Measurements from ENCODE around the gene SLC23A2.
"Not testable (repeated sequence)": the region's sequence is repeated elsewhere in the genome, so short reads cannot be mapped to it uniquely, and the experiment has no call there.

The SLC23A2 gene

DNA sequence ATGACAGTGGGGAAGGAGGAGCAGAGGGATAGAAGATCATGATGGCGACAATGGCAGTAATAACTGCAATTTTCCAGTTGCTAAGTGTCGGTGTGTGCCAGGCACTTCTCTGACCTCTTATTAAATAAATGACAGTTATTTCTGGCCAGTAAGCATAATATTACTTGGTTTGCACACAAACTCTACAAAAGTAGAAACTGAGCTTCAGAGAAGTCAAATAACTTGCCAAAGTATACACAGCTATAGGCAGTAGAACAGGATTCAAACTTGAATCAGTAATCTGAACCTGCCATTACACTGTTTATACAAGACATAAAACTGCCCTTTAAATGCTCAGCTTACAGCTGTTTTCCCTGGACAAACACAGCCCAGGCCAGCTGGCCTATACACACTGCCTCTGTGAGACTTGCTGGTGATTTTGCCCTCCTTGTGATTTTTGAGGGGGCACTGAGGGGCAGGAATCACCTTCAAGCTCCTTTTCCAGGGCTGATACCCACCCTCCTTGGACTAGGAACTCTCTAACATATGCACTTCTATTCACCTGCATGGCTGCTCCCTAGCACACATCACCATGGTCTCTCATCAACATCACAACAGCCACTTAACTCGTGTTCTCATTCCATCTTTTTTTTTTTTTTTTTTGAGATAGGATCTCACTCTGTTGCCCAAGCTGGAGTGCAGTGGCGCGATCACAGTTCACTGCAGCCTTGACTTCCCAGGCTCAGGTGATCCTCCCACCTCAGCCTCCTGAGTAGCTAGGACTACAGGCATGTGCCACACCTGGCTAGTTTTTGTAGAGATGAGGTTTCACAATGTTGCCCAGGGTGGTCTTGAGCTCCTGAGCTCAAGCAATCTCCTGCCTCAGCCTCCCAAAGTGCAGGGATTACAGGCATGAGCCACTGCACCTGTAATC, 63.6 kb downstream of the SLC23A2 start:
- no peak for DNase-seq (ENCODE audit: extremely low read depth in 1 of 2, low read depth in 1 of 2)

DNA sequence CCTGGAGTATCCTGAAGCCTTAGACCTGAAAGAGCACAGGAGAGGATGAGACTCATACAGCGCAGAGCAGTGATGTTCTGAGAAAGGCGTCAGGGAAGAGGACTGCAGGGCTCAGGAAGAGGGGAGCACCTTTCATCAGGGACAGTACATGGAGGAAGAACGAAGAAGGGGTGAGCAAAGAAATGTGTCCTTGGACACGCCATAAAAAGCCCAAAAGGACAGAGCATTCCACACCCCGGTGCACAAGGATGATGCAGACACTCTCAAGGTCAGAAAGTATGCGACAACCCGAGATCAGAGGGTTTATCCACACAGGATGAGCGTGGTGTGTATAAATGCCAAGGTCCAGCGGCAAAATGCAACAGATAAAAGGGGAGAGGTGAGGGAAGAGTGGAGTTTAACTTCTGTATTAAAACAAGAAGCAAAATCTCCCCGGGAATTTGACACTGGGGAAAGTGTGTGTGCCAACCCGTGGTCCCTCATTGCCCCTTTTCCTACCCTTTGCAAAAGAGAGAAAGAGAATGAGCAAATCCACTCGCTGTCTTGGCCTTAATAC, 64.4 kb downstream of the SLC23A2 start:
- no peak for DNase-seq (ENCODE audit: extremely low read depth in 1 of 2, low read depth in 1 of 2)

DNA sequence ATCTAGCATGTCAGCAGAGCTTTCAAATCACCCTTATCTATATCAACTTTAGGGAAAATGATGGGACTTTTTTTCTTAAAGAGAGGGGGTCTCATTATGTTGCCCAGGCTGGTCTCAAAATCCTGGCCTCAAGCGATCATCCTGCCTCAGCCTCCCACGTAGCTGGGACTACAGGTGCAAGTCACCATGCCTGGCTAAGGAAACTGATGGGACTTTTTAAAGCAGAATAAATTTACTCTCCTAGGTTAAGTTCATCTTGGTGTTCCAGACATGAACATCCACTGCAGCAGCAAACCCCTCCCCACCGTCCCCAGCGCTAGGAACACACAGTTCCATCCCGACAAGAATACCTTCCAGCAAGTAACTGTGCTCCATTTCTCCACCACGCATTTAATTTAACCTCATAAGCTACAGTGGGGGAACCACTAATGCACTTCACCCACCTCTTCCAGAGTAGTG, 64.9 kb downstream of the SLC23A2 start:
- no peak for DNase-seq (ENCODE audit: extremely low read depth in 1 of 2, low read depth in 1 of 2)

DNA sequence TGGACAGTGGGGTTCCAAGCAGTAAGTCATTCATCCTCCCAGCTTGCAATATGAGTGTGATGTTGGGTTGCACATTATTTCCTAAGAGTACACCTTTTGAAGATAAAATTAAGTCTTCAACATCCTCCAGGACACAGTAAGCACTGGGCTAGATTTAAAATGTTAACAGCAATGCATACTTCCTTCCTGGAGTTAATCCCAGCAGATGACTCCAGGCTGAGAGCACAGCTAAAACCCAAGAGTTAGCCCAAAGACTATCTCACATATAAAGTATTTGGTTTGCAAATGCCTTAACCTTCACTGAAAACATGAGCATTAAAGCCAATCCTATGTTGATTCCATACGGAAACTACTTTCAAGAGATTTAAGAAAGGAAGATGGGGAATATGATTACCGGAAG, 69.2 kb downstream of the SLC23A2 start:
- no peak for DNase-seq (ENCODE audit: extremely low read depth in 1 of 2, low read depth in 1 of 2)

DNA sequence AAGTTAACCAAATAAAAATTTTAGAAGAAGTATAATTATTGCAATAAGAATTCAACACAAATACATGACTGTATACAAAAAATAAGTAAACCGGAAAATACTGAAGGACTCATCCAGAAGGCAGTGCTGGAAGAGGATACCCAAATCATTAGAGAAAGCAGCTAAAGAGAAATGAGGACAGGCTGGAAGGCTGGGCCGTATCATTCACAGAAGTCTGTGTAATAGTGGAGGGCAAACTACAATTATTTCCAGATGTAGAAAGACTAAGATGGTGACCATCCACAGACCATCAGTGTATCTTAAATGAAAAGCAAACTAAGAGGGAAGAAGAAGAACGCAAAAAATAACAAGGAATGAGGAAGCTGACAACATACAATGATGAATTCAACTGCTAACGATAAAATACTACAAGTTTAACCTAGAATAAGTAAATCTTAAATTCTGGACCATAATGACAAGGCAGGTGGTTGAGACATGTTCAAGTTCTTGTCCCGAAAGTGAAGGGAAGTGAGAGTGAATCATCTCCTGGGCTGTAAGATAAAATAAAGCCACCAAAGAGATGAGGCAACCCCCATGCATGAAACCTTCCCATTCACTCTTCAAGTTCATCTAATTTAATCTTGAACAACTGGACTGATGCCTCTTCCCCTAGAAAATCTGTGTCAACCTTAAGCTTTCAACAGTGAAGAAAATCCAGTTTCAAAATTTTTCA, 71.5 kb downstream of the SLC23A2 start:
- no peak for DNase-seq (ENCODE audit: extremely low read depth in 1 of 2, low read depth in 1 of 2)

DNA sequence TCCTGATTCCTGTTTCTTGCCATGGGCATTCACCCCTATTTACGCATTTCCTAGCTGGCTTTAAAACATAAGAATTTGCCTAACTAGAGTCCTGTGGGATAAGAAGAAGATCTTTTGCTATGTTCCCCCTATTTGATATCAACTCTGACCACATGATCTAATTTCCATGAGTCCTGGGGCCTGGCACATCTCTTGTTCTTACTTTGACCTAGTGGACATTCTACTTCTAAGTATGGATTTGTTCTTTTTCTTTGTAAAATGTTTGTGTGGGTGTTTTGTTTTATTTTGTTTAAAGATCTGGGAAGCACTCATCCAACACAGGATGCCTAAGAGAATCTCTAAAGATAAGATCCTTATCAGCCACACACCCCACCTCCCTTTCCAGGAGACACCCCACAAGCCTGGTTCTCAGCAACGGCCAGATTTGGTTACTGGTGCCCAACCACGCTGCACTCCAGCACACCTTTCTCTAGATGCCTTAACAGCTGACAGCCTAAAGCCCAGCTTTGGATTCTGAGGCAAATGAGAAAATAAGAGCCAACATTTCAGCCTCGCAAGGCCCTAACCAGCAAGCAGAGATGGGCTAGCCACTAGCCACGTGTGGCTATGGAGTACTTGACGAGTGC, 74.7 kb downstream of the SLC23A2 start:
- no peak for DNase-seq (ENCODE audit: extremely low read depth in 1 of 2, low read depth in 1 of 2)

DNA sequence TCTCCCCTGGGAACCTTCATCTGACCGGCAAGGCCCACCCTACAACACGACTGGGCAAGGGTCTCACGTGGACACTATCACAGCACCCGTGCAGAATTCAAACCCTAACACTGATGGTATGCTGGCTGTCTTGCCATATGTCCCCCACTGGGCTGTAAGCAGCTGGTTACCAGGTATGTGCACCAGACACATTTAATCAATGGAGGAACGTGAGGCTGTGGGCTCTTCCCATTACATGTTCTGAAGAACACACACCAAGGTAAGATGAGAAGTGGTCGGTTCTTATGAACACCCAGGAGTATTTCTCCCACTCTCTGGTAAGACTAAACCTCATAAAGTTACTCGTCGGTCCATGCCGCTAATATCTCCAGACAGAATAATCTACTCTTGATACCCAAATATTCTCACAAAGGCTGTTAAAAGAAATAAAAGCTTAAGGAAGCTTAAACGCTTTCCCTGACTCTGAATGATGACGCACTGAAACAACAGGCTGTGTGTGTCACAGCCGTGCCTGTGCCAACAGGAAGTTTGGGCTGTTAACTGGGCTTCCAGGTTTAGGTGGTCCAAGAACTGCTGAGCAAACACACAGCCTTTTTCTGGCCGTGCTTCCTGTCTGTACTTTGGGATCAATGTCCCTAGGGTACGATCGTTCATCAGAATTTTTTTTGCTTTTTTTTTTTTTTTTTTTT, 75.3 kb downstream of the SLC23A2 start:
- DNase-seq (ENCODE audit: extremely low read depth in 1 of 2, low read depth in 1 of 2): no peak

DNA sequence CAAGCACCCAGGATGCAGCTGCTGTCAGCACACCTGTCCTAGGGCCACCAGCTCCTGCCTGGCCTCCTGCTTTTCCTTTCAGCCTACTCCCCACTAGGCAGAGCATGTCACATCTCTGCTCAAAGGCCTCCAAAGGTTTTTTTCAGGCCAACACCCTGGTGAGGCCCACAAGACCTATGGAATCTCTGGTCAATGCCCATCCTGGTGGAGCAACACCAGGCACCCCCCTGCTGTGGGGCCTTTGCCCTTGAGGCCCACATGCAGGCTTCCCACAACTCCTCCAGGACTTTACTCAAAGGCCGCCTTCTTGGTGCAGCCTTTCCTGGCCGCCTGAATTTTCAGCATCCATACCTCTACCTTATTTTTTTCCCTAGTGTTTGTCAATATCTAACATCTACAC, 76.9 kb downstream of the SLC23A2 start:
- no peak for DNase-seq (ENCODE audit: extremely low read depth in 1 of 2, low read depth in 1 of 2)

DNA sequence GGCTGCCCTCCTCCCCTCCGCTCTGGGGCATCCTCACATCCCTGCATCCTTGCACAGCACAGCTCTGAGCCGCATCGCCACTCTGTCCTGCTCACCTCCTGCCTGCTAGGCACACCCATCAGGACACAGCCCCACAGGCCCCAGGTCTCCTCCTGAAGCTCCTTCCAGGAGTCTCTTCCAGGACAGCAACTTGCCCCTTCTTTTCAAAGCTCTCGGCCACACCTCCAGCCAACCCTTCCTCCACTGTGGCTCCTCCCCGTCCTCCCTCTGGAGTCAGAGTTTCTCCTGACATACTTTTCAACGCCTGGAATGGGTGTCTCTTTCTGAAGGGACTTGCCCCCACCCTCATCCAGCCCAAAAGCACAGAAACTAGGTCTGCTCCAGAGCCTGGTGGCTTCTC, 77.3 kb downstream of the SLC23A2 start:
- DNase-seq (ENCODE audit: extremely low read depth in 1 of 2, low read depth in 1 of 2): no peak

DNA sequence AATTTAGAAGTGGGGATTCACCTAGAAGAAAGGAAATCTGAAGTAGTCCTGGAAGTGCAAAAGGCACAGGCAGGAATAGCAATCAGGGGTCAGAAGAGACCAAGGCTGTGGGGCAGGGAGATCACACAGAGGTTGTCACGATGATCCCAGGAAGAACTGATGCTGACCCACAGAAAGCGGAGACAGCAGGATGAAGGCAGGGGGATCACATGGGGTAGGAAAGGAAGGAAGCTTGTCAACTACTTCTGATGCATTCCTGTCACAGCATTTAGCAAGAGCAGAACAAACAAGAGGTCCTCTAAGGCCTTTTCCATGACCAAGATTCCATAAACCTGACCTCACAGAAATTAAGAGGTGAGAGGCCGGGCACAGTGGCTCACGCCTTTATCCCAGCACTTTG, 79.1 kb downstream of the SLC23A2 start:
- no peak for DNase-seq (ENCODE audit: extremely low read depth in 1 of 2, low read depth in 1 of 2)

DNA sequence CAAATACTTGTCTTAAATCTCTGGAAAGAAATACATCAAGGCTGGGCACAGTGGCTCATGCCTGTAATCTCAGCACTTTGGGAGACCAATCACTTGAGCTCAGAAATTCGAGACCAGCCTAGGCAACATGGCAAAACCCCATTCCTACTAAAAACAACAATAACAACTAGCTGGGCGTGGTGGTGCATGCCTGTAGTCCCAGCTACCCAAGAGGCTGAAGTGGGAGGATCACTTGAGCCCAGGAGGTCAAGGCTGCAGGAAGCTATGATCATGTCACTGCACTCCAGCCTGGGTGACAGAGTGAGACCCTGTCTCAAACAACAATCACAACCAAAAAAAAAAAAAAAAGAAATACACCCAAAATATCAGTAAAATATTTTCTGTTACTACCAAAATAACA, 80.0 kb downstream of the SLC23A2 start:
- not testable (repeated sequence) for DNase-seq (ENCODE audit: extremely low read depth in 1 of 2, low read depth in 1 of 2)

DNA sequence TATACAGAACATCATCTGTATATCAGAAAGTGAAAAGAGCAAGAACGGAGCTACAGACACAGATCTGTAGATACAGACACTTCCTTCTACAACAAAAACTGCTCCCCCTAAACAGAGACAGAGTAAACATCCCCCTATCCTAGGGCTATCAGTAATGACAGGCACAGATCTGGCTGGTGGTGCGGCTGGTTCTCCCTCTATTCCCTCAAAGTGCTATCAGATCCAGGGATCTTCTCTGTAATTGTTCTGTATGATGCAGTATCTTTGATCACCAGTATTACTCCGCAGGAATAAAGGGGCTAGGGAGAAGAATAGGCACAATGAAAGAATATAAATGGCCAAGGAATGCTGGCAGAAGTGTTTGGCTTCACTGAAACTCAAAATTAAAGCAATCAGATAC, 80.7 kb downstream of the SLC23A2 start:
- DNase-seq (ENCODE audit: extremely low read depth in 1 of 2, low read depth in 1 of 2): no peak

DNA sequence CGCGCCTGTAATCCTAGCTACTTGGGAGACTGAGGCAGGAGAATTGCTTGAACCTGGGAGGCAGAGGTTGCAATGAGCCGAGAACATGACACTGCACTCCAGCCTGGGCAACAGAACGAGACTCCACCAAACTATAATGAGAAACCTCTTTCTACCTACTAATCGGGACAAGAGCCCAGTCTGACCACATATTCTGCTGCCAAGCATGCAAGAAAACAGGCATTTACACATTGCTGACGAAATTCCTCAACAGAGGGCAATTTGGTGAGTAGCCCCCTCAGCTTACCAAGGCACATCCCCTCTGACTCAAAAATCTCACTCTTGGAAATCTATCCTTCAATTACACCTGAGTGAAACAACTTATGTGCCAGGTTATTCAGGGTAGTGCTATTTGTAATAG, 81.2 kb downstream of the SLC23A2 start:
- DNase-seq (ENCODE audit: extremely low read depth in 1 of 2, low read depth in 1 of 2): no peak

DNA sequence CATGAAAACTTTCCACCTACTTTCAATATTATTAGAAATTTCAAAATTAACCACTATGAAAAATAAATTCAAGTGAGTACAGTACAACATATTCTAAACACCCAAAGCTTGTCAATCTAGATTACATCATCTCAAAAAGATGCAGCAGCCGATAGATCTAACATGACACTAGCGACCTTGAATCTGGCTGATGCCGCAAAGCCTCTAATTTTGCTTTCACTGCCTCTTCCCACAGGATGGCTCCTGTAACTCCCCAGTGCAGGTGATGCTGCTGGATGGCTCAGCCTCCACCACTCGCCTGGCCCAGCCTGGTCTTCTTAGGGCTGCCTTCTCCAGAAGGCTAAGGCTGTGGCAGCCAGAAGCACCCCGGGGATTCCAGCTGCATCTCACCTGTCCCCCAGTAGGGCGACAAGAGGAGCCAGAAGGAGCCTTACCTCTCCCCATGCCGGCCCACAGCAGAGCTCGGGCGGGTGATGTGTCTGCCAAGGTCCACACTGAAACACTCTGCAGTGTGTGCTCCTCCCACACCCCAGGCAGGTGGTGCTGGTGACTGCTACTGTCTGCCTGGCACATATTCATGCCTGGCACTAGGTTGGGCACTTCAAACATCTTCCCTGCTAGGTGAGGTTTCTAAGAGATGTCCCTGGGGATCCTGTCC, 82.1 kb downstream of the SLC23A2 start:
- no peak for DNase-seq (ENCODE audit: extremely low read depth in 1 of 2, low read depth in 1 of 2)

DNA sequence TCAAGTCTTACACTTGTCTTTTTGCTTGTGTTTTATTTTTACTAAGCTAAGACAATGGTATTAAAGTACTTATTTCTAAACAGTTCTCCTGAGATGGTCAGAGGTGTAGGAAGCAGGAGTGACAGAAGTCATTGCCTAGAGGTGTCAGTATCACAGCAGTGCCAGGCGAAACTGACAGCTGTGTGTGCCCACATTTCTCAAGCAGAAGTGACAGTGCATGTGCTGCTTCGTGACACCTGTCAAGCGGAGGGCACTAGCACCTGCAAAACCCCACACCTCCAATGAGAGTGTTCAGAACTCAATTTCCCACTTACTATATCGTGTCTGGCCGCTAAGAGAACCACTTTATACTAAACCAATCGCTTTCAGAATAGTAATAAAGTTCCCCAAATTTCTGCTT, 82.8 kb downstream of the SLC23A2 start:
- DNase-seq (ENCODE audit: extremely low read depth in 1 of 2, low read depth in 1 of 2): no peak

DNA sequence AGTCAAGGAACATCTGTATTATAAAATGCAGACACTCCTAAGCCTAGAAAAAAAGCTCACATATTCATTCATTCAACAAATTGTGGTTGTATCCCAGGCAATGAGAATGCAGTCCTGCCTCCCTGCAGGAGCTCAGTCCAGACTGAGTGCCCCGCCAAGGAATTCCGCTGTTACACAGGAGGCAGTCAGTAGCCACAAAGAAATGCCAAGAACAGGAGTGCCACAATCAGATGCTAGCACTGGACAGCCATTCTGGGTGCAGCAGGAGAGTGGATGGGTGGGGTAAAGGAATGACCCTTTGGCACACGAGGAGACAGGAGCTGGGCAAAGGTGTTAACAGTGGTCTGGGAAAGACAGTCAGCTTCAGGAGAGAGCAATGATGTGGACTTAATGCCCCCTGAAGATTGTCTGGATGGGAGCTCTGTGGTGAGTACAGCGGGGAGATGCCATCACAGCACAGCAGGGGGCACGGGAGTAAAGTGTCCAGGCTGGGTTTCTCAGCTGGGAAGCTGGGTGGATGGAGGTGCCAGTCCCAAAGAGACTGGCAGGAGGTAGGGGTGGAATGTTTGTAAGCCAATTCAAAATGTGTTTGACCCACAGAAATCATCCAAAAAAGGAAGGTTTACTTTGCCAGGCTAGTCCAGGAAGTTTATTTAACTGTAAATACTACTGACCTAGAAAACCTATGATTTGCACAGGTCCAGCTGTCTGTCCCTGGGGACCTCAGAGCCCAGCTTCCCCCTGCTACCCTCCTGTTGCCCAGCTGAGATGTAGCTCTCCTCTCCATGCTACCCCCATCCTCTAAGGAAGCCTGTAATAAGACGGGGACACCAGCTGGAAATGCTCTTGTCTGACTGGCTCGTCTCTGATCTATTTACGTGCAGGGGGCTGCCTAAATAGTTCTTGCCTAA, 84.1 kb downstream of the SLC23A2 start:
- DNase-seq (ENCODE audit: extremely low read depth in 1 of 2, low read depth in 1 of 2): no peak

DNA sequence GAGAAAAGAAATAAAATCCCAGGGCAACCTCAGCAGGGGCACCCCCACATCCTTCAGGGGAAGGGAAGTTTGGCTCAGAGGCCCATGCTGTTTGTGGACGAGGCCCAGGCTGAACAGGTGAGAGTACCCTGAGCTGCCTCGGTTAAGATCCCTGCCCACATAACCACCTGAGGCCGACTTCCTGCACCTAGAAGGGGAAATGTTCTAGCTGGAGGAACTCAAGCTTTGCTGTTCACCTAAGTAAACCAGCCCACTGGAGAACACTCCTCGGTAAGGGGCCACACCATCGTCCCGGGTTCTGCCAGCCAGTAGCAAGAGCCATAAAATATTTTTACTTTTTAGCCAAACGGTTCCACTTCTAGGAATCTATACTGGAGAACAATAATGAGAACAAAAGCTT, 88.2 kb downstream of the SLC23A2 start:
- DNase-seq (ENCODE audit: extremely low read depth in 1 of 2, low read depth in 1 of 2): no peak

DNA sequence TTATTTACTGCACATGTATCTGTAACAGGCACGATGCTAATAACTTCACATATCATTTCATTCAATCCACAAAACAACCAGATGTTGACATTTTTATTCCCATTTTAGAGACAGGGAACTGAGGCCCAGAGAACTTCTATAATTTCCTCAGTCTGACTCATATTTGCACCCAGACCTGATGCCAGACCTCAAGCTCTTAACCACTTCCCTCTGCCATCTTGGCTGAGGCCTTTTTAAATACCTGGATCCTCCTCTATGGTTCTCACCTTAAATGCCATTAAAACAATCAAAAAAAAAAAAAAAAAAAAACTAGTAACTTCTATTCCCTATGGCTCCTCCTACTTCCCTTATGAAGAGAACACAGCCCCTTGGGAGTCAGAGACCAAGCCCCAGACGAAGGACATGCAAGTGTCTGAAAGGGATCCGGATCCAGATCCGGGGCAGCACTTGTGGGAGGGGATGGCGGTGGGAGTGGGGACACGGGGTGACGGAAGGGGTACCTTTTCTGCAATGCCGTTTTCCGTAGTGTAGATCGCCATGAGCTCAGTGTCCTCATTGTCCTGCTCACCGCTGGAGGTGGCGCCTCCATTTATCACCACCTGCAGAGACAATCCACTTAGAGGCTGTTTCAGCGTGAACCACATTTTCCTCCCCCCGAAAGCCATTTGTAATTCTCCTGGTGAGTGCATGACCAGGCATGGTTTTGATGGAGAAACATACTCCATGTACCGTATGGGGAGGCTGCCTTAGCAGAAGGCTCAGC, 88.7 kb downstream of the SLC23A2 start:
- no peak for DNase-seq (ENCODE audit: extremely low read depth in 1 of 2, low read depth in 1 of 2)

DNA sequence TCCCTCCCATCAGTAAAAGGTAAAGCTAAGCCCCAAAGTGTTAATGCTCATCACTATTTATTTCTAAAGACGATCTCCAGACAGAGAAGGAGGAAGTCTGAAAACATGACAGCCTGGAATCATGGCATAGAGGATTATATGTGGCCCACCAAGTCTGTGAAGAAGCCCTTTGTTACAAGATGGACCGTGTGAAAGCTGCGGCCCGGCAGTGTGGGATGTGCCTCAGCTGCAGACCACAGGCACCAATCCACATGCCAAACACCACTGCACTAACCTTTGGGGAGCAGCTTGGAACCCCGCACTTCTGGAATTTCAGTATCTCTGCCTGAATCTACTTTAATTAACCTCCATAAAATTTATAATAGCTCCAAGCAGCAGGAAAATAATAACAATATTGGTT, 90.4 kb downstream of the SLC23A2 start:
- no peak for DNase-seq (ENCODE audit: extremely low read depth in 1 of 2, low read depth in 1 of 2)
